HEK293 (cell line): ENCODE results near the gene HMGN2.

Source experiments
- BCL11A ChIP-seq: fragments of 450-650 bp; formaldehyde crosslinking; IDR thresholded peaks from 2 replicates; pipeline ENCODE4 v1.5.1; 2016; ENCODE audit warnings: low read depth, missing biosample characterization, missing genetic modification characterization
- GLIS2 ChIP-seq: fragments of 450-650 bp; formaldehyde crosslinking; IDR thresholded peaks from 2 replicates; pipeline ENCODE4 v1.5.1; 2016; ENCODE audit warnings: missing biosample characterization, missing genetic modification characterization
- KLF16 ChIP-seq: fragments of 450-650 bp; formaldehyde crosslinking; IDR thresholded peaks from 2 replicates; pipeline ENCODE4 v1.5.1; 2017; ENCODE audit warnings: missing biosample characterization, missing genetic modification characterization
- MZF1 ChIP-seq: fragments of 450-650 bp; formaldehyde crosslinking; IDR thresholded peaks from 2 replicates; pipeline ENCODE4 v1.5.1; 2017; ENCODE audit warnings: missing biosample characterization, missing genetic modification characterization, borderline replicate concordance
- OSR2 ChIP-seq: fragments of 450-650 bp; formaldehyde crosslinking; IDR thresholded peaks from 2 replicates; pipeline ENCODE4 v1.5.1; 2016; ENCODE audit warnings: missing biosample characterization, missing genetic modification characterization
- OVOL3 ChIP-seq: fragments of 450-650 bp; formaldehyde crosslinking; IDR thresholded peaks from 2 replicates; pipeline ENCODE4 v1.5.1; 2016; ENCODE audit warnings: missing biosample characterization, missing genetic modification characterization
- SALL2 ChIP-seq: fragments of 450-650 bp; formaldehyde crosslinking; IDR thresholded peaks from 2 replicates; pipeline ENCODE4 v1.5.0; 2017; ENCODE audit warnings: missing biosample characterization, mild to moderate bottlenecking, missing genetic modification characterization, borderline replicate concordance
- SP2 ChIP-seq: fragments of 450-650 bp; formaldehyde crosslinking; IDR thresholded peaks from 2 replicates; pipeline ENCODE4 v1.5.1; 2016; ENCODE audit warnings: missing biosample characterization, missing genetic modification characterization
- ZFP69B ChIP-seq: fragments of 450-650 bp; formaldehyde crosslinking; IDR thresholded peaks from 2 replicates; pipeline ENCODE4 v1.5.1; 2016; ENCODE audit warnings: missing biosample characterization, missing genetic modification characterization
- ZNF114 ChIP-seq: fragments of 450-650 bp; formaldehyde crosslinking; IDR thresholded peaks from 2 replicates; pipeline ENCODE4 v1.5.0; 2017; ENCODE audit warnings: missing biosample characterization, missing genetic modification characterization
- ZNF175 ChIP-seq: fragments of 450-650 bp; formaldehyde crosslinking; IDR thresholded peaks from 2 replicates; pipeline ENCODE4 v1.5.1; 2016; ENCODE audit warnings: missing biosample characterization, missing genetic modification characterization
- ZNF221 ChIP-seq: fragments of 450-650 bp; formaldehyde crosslinking; IDR thresholded peaks from 2 replicates; pipeline ENCODE4 v1.5.1; 2017; ENCODE audit warnings: missing biosample characterization, missing genetic modification characterization, borderline replicate concordance
- ZNF223 ChIP-seq: fragments of 450-650 bp; formaldehyde crosslinking; IDR thresholded peaks from 2 replicates; pipeline ENCODE4 v1.5.1; 2016; ENCODE audit warnings: missing biosample characterization, missing genetic modification characterization
- ZNF501 ChIP-seq: fragments of 450-650 bp; formaldehyde crosslinking; IDR thresholded peaks from 2 replicates; pipeline ENCODE4 v1.5.1; 2016; ENCODE audit warnings: missing biosample characterization, missing genetic modification characterization
- ZNF521 ChIP-seq: fragments of 450-650 bp; formaldehyde crosslinking; IDR thresholded peaks from 2 replicates; pipeline ENCODE4 v1.5.1; 2017; ENCODE audit warnings: missing biosample characterization, mild to moderate bottlenecking, missing genetic modification characterization
- ZNF529 ChIP-seq: fragments of 450-650 bp; formaldehyde crosslinking; IDR thresholded peaks from 2 replicates; pipeline ENCODE4 v1.5.1; 2017; ENCODE audit warnings: missing genetic modification characterization, missing biosample characterization; ENCODE audit not compliant: insufficient replicate concordance
- ZNF596 ChIP-seq: fragments of 450-650 bp; IDR thresholded peaks from 2 replicates; pipeline ENCODE4 v1.5.0; 2018; ENCODE audit warnings: missing biosample characterization, mild to moderate bottlenecking, missing genetic modification characterization, moderate library complexity
- ZNF660 ChIP-seq: fragments of 450-650 bp; IDR thresholded peaks from 2 replicates; pipeline ENCODE4 v1.5.1; 2018; ENCODE audit warnings: missing biosample characterization, mild to moderate bottlenecking, missing genetic modification characterization
- ZNF664 ChIP-seq: fragments of 450-650 bp; formaldehyde crosslinking; IDR thresholded peaks from 2 replicates; pipeline ENCODE4 v1.5.1; 2016; ENCODE audit warnings: missing biosample characterization, missing genetic modification characterization
- ZNF837 ChIP-seq: fragments of 450-650 bp; formaldehyde crosslinking; IDR thresholded peaks from 2 replicates; pipeline ENCODE4 v1.5.1; 2016; ENCODE audit warnings: missing biosample characterization, missing genetic modification characterization
- ZXDB ChIP-seq: fragments of 450-650 bp; formaldehyde crosslinking; IDR thresholded peaks from 2 replicates; pipeline ENCODE4 v1.5.1; 2016; ENCODE audit warnings: missing biosample characterization, missing genetic modification characterization
- TF ChIP-seq, protein P1 (sequence below): fragments of 450-650 bp; formaldehyde crosslinking; IDR thresholded peaks from 2 replicates; pipeline ENCODE4 v1.5.1; 2017; ENCODE audit warnings: missing biosample characterization, missing genetic modification characterization
- TF ChIP-seq, protein P2 (sequence below): fragments of 450-650 bp; formaldehyde crosslinking; IDR thresholded peaks from 2 replicates; pipeline ENCODE4 v1.5.1; 2016; ENCODE audit warnings: missing biosample characterization, missing genetic modification characterization
- TF ChIP-seq, protein P3 (sequence below): fragments of 450-650 bp; IDR thresholded peaks from 2 replicates; pipeline ENCODE4 v1.5.1; 2018; ENCODE audit warnings: missing biosample characterization, missing genetic modification characterization
- TF ChIP-seq, protein P4 (sequence below): fragments of 450-650 bp; formaldehyde crosslinking; IDR thresholded peaks from 2 replicates; pipeline ENCODE4 v1.5.1; 2016; ENCODE audit warnings: missing biosample characterization, missing genetic modification characterization
- TF ChIP-seq, protein P5 (sequence below): fragments of 450-650 bp; formaldehyde crosslinking; IDR thresholded peaks from 2 replicates; pipeline ENCODE4 v1.5.1; 2016; ENCODE audit warnings: missing biosample characterization, missing genetic modification characterization
- TF ChIP-seq, protein P6 (sequence below): fragments of 450-650 bp; formaldehyde crosslinking; IDR thresholded peaks from 2 replicates; pipeline ENCODE4 v1.5.1; 2016; ENCODE audit warnings: missing biosample characterization, missing genetic modification characterization, borderline replicate concordance

The HMGN2 gene

DNA sequence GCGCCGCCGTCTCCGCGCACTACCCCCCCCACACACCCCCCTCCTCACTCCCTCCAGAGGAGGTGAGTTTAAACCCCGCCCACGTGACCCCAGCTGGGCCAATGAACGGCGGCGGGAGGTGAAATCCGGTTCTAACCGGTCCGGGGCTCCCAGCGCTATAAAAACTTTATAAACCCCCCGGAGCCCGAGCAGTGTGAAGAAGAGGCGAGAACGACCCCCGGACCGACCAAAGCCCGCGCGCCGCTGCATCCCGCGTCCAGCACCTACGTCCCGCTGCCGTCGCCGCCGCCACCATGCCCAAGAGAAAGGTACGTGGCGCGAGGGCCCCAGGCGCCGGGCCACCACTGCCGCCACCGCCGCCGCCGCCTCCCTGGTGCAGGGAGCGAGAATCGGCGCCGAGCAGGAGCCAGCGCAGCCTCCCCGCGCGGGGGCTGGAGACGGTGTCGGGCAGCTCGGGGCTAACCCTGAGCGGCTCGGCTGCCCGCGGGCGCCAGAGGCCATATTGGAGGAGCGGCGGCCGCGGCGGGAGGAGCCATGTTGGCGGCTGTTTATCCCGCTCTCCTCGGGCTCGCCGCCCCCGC is at the start of gene HMGN2 (continued):
- TF ChIP-seq, protein P1, sequence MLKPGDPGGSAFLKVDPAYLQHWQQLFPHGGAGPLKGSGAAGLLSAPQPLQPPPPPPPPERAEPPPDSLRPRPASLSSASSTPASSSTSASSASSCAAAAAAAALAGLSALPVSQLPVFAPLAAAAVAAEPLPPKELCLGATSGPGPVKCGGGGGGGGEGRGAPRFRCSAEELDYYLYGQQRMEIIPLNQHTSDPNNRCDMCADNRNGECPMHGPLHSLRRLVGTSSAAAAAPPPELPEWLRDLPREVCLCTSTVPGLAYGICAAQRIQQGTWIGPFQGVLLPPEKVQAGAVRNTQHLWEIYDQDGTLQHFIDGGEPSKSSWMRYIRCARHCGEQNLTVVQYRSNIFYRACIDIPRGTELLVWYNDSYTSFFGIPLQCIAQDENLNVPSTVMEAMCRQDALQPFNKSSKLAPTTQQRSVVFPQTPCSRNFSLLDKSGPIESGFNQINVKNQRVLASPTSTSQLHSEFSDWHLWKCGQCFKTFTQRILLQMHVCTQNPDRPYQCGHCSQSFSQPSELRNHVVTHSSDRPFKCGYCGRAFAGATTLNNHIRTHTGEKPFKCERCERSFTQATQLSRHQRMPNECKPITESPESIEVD, result no peak
- no peak for TF ChIP-seq ZNF837 (tag by site-specific recombination)
- TF ChIP-seq SALL2 (tag by site-specific recombination), result 0 out of 2 replicates have a peak, but pooled peaks have one; percentile 19
- no peak for TF ChIP-seq SP2 (tag by site-specific recombination)
- TF ChIP-seq ZXDB, result no peak
- no peak for TF ChIP-seq KLF16
- no peak for TF ChIP-seq ZNF501 (tag by site-specific recombination)
- TF ChIP-seq BCL11A, result no peak
- peak; percentile 86 for TF ChIP-seq ZNF660 (tag by site-specific recombination)
- TF ChIP-seq, protein P2, sequence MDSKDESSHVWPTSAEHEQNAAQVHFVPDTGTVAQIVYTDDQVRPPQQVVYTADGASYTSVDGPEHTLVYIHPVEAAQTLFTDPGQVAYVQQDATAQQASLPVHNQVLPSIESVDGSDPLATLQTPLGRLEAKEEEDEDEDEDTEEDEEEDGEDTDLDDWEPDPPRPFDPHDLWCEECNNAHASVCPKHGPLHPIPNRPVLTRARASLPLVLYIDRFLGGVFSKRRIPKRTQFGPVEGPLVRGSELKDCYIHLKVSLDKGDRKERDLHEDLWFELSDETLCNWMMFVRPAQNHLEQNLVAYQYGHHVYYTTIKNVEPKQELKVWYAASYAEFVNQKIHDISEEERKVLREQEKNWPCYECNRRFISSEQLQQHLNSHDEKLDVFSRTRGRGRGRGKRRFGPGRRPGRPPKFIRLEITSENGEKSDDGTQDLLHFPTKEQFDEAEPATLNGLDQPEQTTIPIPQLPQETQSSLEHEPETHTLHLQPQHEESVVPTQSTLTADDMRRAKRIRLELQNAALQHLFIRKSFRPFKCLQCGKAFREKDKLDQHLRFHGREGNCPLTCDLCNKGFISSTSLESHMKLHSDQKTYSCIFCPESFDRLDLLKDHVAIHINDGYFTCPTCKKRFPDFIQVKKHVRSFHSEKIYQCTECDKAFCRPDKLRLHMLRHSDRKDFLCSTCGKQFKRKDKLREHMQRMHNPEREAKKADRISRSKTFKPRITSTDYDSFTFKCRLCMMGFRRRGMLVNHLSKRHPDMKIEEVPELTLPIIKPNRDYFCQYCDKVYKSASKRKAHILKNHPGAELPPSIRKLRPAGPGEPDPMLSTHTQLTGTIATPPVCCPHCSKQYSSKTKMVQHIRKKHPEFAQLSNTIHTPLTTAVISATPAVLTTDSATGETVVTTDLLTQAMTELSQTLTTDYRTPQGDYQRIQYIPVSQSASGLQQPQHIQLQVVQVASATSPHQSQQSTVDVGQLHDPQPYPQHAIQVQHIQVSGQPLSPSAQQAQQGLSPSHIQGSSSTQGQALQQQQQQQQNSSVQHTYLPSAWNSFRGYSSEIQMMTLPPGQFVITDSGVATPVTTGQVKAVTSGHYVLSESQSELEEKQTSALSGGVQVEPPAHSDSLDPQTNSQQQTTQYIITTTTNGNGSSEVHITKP, result no peak
- no peak for TF ChIP-seq OVOL3
- TF ChIP-seq ZNF664 (tag by site-specific recombination), result no peak
- peak; percentile 61; the same call in 1 of the 2 replicates for TF ChIP-seq GLIS2 (tag by site-specific recombination)
- TF ChIP-seq, protein P3, sequence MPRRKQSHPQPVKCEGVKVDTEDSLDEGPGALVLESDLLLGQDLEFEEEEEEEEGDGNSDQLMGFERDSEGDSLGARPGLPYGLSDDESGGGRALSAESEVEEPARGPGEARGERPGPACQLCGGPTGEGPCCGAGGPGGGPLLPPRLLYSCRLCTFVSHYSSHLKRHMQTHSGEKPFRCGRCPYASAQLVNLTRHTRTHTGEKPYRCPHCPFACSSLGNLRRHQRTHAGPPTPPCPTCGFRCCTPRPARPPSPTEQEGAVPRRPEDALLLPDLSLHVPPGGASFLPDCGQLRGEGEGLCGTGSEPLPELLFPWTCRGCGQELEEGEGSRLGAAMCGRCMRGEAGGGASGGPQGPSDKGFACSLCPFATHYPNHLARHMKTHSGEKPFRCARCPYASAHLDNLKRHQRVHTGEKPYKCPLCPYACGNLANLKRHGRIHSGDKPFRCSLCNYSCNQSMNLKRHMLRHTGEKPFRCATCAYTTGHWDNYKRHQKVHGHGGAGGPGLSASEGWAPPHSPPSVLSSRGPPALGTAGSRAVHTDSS, result peak; percentile 61
- TF ChIP-seq ZNF175 (tag by site-specific recombination), result no peak
- TF ChIP-seq, protein P4, sequence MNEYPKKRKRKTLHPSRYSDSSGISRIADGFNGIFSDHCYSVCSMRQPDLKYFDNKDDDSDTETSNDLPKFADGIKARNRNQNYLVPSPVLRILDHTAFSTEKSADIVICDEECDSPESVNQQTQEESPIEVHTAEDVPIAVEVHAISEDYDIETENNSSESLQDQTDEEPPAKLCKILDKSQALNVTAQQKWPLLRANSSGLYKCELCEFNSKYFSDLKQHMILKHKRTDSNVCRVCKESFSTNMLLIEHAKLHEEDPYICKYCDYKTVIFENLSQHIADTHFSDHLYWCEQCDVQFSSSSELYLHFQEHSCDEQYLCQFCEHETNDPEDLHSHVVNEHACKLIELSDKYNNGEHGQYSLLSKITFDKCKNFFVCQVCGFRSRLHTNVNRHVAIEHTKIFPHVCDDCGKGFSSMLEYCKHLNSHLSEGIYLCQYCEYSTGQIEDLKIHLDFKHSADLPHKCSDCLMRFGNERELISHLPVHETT (tag by site-specific recombination), result no peak
- no peak for TF ChIP-seq MZF1 (tag by site-specific recombination)
- TF ChIP-seq, protein P5, sequence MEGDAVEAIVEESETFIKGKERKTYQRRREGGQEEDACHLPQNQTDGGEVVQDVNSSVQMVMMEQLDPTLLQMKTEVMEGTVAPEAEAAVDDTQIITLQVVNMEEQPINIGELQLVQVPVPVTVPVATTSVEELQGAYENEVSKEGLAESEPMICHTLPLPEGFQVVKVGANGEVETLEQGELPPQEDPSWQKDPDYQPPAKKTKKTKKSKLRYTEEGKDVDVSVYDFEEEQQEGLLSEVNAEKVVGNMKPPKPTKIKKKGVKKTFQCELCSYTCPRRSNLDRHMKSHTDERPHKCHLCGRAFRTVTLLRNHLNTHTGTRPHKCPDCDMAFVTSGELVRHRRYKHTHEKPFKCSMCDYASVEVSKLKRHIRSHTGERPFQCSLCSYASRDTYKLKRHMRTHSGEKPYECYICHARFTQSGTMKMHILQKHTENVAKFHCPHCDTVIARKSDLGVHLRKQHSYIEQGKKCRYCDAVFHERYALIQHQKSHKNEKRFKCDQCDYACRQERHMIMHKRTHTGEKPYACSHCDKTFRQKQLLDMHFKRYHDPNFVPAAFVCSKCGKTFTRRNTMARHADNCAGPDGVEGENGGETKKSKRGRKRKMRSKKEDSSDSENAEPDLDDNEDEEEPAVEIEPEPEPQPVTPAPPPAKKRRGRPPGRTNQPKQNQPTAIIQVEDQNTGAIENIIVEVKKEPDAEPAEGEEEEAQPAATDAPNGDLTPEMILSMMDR, result no peak
- no peak for TF ChIP-seq ZNF223
- TF ChIP-seq ZNF221, result no peak
- no peak for TF ChIP-seq ZNF521 (tag by site-specific recombination)
- no peak for TF ChIP-seq ZNF114 (tag by site-specific recombination)
- TF ChIP-seq ZNF596 (tag by site-specific recombination), result 0 out of 2 replicates have a peak, but pooled peaks have one; percentile 3
- TF ChIP-seq ZNF529 (tag by site-specific recombination), result no peak
- TF ChIP-seq, protein P6, sequence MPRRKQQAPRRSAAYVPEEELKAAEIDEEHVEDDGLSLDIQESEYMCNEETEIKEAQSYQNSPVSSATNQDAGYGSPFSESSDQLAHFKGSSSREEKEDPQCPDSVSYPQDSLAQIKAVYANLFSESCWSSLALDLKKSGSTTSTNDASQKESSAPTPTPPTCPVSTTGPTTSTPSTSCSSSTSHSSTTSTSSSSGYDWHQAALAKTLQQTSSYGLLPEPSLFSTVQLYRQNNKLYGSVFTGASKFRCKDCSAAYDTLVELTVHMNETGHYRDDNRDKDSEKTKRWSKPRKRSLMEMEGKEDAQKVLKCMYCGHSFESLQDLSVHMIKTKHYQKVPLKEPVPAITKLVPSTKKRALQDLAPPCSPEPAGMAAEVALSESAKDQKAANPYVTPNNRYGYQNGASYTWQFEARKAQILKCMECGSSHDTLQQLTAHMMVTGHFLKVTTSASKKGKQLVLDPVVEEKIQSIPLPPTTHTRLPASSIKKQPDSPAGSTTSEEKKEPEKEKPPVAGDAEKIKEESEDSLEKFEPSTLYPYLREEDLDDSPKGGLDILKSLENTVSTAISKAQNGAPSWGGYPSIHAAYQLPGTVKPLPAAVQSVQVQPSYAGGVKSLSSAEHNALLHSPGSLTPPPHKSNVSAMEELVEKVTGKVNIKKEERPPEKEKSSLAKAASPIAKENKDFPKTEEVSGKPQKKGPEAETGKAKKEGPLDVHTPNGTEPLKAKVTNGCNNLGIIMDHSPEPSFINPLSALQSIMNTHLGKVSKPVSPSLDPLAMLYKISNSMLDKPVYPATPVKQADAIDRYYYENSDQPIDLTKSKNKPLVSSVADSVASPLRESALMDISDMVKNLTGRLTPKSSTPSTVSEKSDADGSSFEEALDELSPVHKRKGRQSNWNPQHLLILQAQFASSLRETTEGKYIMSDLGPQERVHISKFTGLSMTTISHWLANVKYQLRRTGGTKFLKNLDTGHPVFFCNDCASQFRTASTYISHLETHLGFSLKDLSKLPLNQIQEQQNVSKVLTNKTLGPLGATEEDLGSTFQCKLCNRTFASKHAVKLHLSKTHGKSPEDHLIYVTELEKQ (tag by site-specific recombination), result 0 out of 2 replicates have a peak, but pooled peaks have one; percentile 5
- no peak; the same call in 1 of the 2 replicates for TF ChIP-seq OSR2 (tag by site-specific recombination)
- TF ChIP-seq ZFP69B, result no peak
